GM18498 (cell line): ENCODE results near the gene CHRNA4.
"Not testable (repeated sequence)": the region's sequence is repeated elsewhere in the genome, so short reads cannot be mapped to it uniquely, and the experiment has no call there.

Source experiments
- ATAC-seq: cut with Tn5 transposase; IDR thresholded peaks from one replicate; pipeline ENCODE4 v1.9.1; 2021; ENCODE audit warnings: mild to moderate bottlenecking, moderate library complexity; ENCODE audit not compliant: unreplicated experiment

Gene CHRNA4

GRCh38 chr20:63398744-63399514 lies 37.8 kb upstream of the CHRNA4 start:
- ATAC-seq: no peak

DNA sequence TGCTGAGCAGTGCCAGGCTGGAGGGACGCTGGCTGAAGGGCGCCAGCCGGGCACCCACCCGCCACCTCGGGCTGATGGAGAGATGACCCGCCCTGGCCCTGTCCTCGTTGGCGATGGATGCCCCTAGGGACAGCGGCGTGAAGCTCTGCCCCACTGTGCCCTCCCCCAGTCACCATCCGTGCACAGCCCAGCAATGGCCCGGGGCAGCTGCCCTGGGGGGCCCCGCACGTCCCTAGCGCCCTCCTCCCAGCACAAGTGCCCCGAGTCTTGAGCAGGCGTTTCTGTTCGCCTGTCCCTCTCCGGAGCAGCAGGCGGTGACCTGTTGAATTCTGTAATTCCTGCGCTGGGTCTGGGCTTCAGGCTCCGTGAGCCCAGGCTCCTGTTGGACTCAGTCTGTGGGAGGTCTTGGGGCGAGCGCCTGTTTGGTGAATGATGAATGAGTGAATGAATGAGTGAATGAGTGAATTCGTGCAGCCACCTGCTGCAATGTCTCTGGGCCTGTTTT lies 36.8 kb upstream of the CHRNA4 start:
- no peak for ATAC-seq

GRCh38 chr20:63397155-63397843 lies 36.1 kb upstream of the CHRNA4 start:
- no peak for ATAC-seq

- ATAC-seq: no peak
Measured at GRCh38 chr20:63396300-63396699, 35.2 kb upstream of the CHRNA4 start.

GRCh38 chr20:63395723-63396122 lies 34.6 kb upstream of the CHRNA4 start:
- no peak for ATAC-seq

DNA sequence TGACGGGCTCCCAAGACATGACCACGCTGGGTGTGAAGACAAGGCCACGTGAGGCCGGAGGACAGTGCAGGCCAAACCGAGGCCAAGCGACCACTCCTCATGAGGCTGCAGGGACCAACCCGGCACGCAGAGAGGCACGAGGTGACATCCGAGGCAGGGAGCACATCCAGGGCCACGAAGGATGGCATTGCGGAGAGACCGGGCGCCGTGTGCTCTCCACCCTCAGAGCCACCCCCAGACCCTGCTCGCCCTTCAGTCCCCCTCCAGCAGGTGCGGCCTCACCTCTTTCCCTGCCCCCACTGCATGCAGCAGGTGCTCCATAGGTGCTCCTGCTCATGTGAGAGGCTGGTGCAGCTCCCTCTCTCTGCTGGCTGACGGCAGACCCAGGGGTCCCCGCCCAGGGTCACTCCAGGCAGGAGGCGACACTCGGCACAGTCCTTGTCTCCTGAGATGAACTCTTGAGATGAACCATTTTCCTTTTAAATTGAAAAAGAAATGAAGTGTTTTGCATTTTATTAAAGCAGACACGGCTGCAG lies 33.8 kb upstream of the CHRNA4 start:
- no peak for ATAC-seq

DNA sequence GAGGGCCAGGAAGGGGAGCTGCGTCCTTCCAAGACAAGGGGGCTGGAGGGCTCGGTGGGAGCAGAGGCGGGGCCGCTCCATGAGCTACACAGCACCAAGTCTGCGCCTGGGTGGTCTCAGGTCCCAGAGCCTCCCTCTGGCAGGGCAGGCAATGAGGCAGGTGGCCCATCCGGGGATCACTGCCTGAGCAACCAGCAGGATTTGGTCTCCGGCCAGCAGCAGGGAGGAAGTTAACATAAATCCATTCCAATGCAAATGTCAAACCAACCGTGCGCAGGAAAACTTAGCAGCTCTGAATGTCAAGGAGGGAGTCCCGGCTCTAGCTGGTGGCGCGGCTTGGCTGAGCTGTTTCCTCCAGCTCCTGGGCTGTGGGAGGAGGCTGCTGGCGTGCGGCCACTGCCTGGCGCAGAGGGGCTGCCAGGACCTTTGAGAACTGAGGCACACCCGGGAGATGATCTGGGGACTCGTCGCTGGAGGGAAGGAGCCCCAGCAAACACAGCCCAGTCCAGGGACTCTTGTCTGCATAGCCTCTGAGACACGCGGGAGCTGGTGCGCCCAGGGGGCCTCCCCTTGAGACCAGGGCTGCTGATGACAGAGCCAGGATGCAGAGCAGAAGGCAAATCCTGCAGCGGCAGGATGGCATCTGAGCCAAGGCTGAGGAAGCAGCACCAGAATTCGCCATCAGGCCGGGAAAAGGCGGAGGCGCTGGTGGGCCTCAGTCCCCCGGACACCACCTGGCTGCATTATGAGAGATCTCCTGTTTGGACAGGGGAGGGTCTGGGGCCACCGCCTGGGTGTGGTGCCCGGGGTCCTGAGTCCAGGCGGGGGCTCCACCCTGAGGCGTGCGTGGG lies 33.1 kb upstream of the CHRNA4 start:
- ATAC-seq: no peak

GRCh38 chr20:63393566-63393965 lies 32.4 kb upstream of the CHRNA4 start:
- ATAC-seq: no peak

DNA sequence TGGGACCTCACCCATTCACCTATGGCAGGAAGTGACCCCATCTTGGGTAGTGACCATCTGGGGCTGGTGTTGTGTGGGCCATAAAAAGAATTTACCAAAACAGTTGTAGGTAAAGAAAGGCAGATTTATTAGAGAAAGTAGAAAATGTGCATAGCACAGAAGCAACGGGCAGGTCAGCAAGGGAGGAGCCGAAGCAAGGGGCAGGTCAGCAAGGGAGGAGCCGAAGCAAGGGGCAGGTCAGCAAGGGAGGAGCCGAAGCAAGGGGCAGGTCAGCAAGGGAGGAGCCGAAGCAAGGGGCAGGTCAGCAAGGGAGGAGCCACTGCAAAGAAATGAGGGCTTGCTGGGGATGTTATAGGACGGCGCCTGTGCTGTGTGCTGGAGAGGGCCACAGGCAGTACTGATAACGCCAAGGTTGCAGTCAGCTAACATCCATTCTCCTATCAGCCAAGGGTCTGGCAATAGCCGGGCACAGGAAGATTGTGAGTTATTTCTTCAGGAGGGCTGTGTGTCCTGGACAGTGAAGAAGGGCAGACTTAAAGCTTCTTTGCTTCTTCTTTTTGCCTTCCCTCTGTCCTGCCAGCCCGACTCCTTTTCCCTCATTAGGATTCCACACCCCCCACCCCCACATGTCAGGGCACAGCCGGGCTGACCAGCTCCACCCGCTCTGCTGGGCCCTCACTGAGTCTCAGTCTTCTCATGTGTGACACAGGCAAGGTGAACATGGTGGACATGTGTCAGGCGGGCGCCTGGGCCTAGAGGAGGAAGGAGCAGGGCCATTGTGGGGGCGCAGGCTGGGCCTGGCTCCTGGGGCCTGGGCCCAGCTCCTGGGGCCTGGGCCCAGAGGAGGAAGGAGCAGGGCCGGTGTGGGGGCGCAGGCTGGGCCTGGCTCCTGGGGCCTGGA lies 31.6 kb upstream of the CHRNA4 start:
- ATAC-seq: no peak

- no peak for ATAC-seq
Measured at GRCh38 chr20:63387917-63388316, 26.8 kb upstream of the CHRNA4 start.

- no peak for ATAC-seq
Measured at GRCh38 chr20:63387393-63387792, 26.2 kb upstream of the CHRNA4 start.

- ATAC-seq: no peak
Measured at GRCh38 chr20:63386491-63386890, 25.3 kb upstream of the CHRNA4 start.

- no peak for ATAC-seq
Measured at GRCh38 chr20:63385819-63386218, 24.7 kb upstream of the CHRNA4 start.

DNA sequence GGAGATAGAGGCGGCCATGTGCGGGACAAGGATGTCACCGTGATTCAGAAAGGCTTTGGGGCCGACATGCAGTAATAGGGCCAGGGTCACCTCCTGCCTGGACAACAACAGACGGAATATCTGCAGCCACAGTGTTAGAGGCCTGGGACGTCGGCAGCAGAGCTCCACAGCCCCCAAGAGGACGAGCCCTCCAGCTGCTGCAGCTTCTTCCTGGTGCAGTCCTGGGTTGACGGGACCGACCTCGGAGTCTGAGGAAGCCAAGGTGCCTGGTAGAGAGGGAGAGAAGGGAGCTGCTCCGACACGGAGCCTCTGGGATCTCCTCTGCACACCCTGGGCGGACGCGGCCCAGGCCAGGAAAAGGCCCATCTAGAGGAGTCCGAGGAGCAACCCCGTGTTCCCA lies 23.2 kb upstream of the CHRNA4 start:
- ATAC-seq: no peak

DNA sequence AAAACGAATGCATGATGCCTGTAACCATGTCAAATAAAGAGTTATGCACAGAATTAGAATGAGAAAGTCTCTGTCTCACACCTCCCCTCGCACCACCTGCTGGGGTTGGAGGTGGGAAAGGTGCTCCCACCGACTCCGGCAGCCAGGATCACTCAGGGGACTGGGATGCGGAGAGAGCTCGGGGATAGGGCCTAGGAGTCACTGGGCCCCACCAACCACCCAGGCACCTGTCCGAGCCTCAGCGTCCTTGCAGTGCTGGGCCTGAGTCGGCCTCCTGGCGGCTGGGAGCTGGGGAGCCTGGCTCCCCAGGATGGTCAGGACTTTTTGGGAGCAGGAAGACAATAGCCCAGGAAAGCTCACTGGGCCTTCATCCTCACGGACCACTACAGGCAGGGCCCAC lies 22.4 kb upstream of the CHRNA4 start:
- no peak for ATAC-seq

- ATAC-seq: no peak
Measured at GRCh38 chr20:63382551-63383300, 21.6 kb upstream of the CHRNA4 start.

DNA sequence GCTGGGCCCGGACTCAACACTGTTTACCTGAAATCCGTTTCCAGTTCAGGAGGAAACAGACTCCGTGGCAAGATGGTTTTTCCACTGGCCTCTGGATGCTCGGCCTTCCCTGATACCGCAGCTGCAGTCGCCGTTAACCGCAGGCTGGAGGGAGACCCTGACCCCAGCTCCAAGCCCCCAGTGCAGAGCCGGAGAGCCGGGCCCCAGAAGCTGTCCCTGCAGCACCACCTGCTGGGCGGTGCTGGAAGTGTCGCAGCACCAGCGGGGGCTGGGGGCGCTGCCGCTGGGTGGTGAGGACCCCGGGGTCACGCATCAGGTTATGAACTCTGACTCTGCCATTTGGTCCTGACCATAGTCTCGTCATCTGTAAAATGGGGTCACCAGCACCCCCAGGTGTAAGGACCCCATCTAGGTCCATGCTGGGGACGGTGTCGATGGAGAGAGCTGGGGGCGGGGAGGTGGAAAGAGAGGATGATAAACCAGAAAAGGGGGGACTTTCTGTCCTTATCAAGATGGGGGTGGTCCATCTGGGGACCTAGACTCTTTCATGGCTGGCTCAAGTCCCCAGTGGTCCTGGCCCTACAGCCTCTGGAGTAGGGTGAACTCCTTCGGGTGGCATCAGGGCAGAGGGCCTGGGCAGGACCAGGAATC lies 20.8 kb upstream of the CHRNA4 start:
- no peak for ATAC-seq

DNA sequence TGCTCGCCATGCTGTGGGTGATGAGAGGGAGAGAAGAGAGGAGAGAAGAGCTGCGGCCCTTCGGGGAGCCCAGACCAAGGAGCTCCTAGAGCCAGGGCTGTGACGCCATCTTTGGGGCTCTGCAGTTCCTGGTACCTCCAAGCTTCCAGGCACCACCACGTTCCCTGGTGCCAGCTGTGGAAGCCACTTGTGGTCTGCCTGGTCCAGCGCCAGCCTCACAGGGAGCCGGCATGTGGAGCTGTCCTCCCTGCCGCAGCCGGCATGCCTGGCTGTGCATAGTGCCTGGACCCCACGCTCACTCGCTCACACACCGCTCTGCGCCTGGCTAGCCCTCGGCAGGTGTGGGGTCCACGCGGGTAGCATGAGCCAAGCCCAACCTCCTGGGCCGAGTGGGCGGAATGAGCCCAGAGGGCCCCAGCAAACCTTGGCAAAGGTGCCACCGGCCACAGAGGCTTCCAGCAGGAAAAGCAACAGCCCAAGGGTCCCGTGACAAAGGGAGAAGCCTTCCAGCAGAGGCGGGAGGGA lies 19.3 kb upstream of the CHRNA4 start:
- no peak for ATAC-seq

- ATAC-seq: not testable (repeated sequence)
Measured at GRCh38 chr20:63379872-63380271, 18.7 kb upstream of the CHRNA4 start.
